ENCODE data around the gene JAM3.

DNA sequence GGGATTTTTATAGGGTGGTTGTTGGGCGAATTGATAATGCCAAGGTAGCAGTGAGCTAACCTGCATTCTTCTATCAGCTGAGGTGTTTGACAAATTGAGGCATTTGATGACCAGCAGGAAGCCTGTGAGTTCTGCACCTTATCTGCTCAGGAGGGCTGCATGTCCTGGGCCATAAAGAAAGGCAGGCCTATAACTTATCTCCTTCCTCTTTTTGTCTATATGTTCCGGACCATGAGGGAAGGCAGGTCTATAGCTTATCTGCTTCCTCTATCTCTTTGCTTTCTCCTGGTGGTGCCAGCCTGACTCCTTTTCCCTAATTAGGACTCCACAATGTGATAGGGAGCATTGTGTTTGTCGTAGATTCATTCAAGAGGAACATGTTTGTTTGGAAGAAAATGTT, 8.6 kb upstream of the JAM3 start:
- TF ChIP-seq POLR2AphosphoS5 (IDR thresholded peaks at IDR 0.05; ENCODE audit: borderline replicate concordance, low read depth, low read length) (no peak), EZH2 (IDR thresholded peaks at IDR 0.05) (no peak)

All from SK-N-MC (cell line).